Mesendoderm (in vitro differentiated cells): ENCODE data around the gene CCR5AS.

Experiments used
- DNase-seq: peaks from one replicate; pipeline ENCODE4 v3.0.0; 2013
- H2AK5ac ChIP-seq: 2 replicates; pipeline ENCODE4 v1.6.1; 2013; ENCODE audit warnings: low read length, inconsistent platforms
- H2BK120ac ChIP-seq: 2 replicates; pipeline ENCODE4 v1.6.1; 2013; ENCODE audit warnings: low read depth, mild to moderate bottlenecking, low read length, moderate library complexity, mixed read lengths
- H2BK15ac ChIP-seq: replicated peaks from 2 replicates; pipeline ENCODE4 v1.6.1; 2013; ENCODE audit warnings: low read depth, mild to moderate bottlenecking, moderate library complexity
- H2BK5ac ChIP-seq: 2 replicates; pipeline ENCODE4 v1.6.1; 2013; ENCODE audit warnings: low read length, inconsistent platforms
- H3K18ac ChIP-seq: 2 replicates; pipeline ENCODE4 v1.6.1; 2013; ENCODE audit warnings: mild to moderate bottlenecking, low read length, mixed read lengths
- H3K23ac ChIP-seq: one replicate; pipeline ENCODE4 v1.6.1; 2013; ENCODE audit warnings: low read length
- H3K27ac ChIP-seq: 2 replicates; pipeline ENCODE4 v1.5.1; 2013; ENCODE audit warnings: low read depth, mild to moderate bottlenecking, inconsistent platforms, low read length, moderate library complexity
- H3K27me3 ChIP-seq: 2 replicates; pipeline ENCODE4 v1.6.1; 2013; ENCODE audit warnings: low read length, control low read depth, mild to moderate bottlenecking, inconsistent platforms; ENCODE audit not compliant: insufficient read depth, poor library complexity
- H3K36me3 ChIP-seq: 2 replicates; pipeline ENCODE4 v1.6.1; 2013; ENCODE audit warnings: low read length, inconsistent platforms; ENCODE audit not compliant: control insufficient read depth, insufficient read depth
- H3K4ac ChIP-seq: one replicate; pipeline ENCODE4 v1.6.1; 2013; ENCODE audit warnings: low read depth, mild to moderate bottlenecking, low read length, moderate library complexity
- H3K4me1 ChIP-seq: 2 replicates; pipeline ENCODE4 v1.6.1; 2013; ENCODE audit warnings: low read depth, low read length, inconsistent platforms; ENCODE audit not compliant: control insufficient read depth
- H3K4me2 ChIP-seq: 2 replicates; pipeline ENCODE4 v1.6.1; 2013; ENCODE audit warnings: low read length
- H3K4me3 ChIP-seq: 2 replicates; pipeline ENCODE4 v1.5.1; 2013; ENCODE audit warnings: mild to moderate bottlenecking, low read length
- H3K56ac ChIP-seq: one replicate; pipeline ENCODE4 v1.6.1; 2013; ENCODE audit warnings: low read length
- H3K79me1 ChIP-seq: 2 replicates; pipeline ENCODE4 v1.6.1; 2013; ENCODE audit warnings: low read length, inconsistent platforms
- H3K79me2 ChIP-seq: 2 replicates; pipeline ENCODE4 v1.6.1; 2013; ENCODE audit warnings: mild to moderate bottlenecking, low read length; ENCODE audit not compliant: control insufficient read depth, insufficient read depth
- H3K9ac ChIP-seq: 2 replicates; pipeline ENCODE4 v1.6.1; 2013; ENCODE audit warnings: low read length, inconsistent platforms
- H4K5ac ChIP-seq: one replicate; pipeline ENCODE4 v1.6.1; 2013; ENCODE audit warnings: low read length
- H4K8ac ChIP-seq: one replicate; pipeline ENCODE4 v1.6.1; 2013; ENCODE audit warnings: low read depth, mild to moderate bottlenecking, control low read depth, low read length, moderate library complexity
- WGBS: extraction: QIAGEN DNeasy Blood & Tissue Kit; methylation state at CpG from one replicate; pipeline ENCODE4 v1.1.7; 2013; ENCODE audit warnings: low lambda C conversion rate, missing lambda C conversion rate; ENCODE audit not compliant: insufficient coverage; ENCODE audit errors: extremely low coverage; 5-methylcytosine and 5-hydroxymethylcytosine counted together

Gene CCR5AS

GRCh38 chr3:46406788-46407611 is at the start of gene CCR5AS, which contains the start of gene CCRL2:
TSS of gene CCR5AS (minus strand) at chr3:46407066.
TSS of gene CCRL2 (plus strand) at chr3:46407259. CDS start at chr3:46408080, 821 bp downstream.
- Histone ChIP-seq H2BK5ac (no peak within 1 kb of the TSS), H3K4me2 (no peak within 1 kb of the TSS), H3K79me1 (no peaks in the 10 kb centered on the region), H2BK120ac (no peak within 1 kb of the TSS), H3K23ac (no peak within 1 kb of the TSS), H3K4me1 (no peaks in the 10 kb centered on the region), H3K4me3 (no peak within 1 kb of the TSS), H3K4ac (no peak within 1 kb of the TSS), H3K27ac (no peak within 1 kb of the TSS), H3K27me3 (no peaks in the 10 kb centered on the region), H2BK15ac (no peak within 1 kb of the TSS), H4K5ac (no peak within 1 kb of the TSS), H3K18ac (no peak within 1 kb of the TSS), H3K56ac (no peak within 1 kb of the TSS), H3K36me3 (no peaks in the 10 kb centered on the region), H3K9ac (no peak within 1 kb of the TSS), H2AK5ac (no peak within 1 kb of the TSS), H4K8ac (no peak within 1 kb of the TSS), H3K79me2 (no peaks in the 10 kb centered on the region)
- peak; percentile 32 for DNase-seq
- no CpG with 5 or more reads among the region's 20 CpGs for WGBS

GRCh38 chr3:46456118-46456517 is 49.3 kb upstream of the CCR5AS start:
- Histone ChIP-seq H3K9ac (no peak overlapping the region), H3K36me3 (no peaks in the 10 kb centered on the region), H2BK15ac (no peak overlapping the region), H3K27me3 (no peaks in the 10 kb centered on the region), H3K56ac (no peak overlapping the region), H3K79me1 (no peaks in the 10 kb centered on the region), H3K27ac (no peak overlapping the region), H2BK5ac (no peak overlapping the region), H4K5ac (no peak overlapping the region), H3K4ac (no peak overlapping the region), H3K79me2 (no peaks in the 10 kb centered on the region), H3K4me1 (no peaks in the 10 kb centered on the region), H2AK5ac (no peak overlapping the region), H3K18ac (no peak overlapping the region), H3K23ac (no peak overlapping the region), H3K4me3 (no peak overlapping the region), H4K8ac (no peak overlapping the region), H3K4me2 (no peak overlapping the region), H2BK120ac (no peak overlapping the region)
- WGBS = no CpG with 5 or more reads among the region's 14 CpGs
- DNase-seq = no peak

GRCh38 chr3:46455231-46456115 is 48.6 kb upstream of the CCR5AS start:
- H2BK5ac ChIP-seq = no peak overlapping the region
- no peak overlapping the region for H2BK15ac ChIP-seq
- no peak overlapping the region for H3K4me2 ChIP-seq
- H3K79me2 ChIP-seq = no peaks in the 10 kb centered on the region
- no peaks in the 10 kb centered on the region for H3K36me3 ChIP-seq
- no peaks in the 10 kb centered on the region for H3K27me3 ChIP-seq
- no peak overlapping the region for H2BK120ac ChIP-seq
- no peak overlapping the region for H3K56ac ChIP-seq
- DNase-seq = no peak
- no peak overlapping the region for H3K9ac ChIP-seq
- H3K4me1 ChIP-seq = no peaks in the 10 kb centered on the region
- WGBS = no CpG with 5 or more reads among the region's 21 CpGs
- H3K4ac ChIP-seq = no peak overlapping the region
- H3K18ac ChIP-seq = no peak overlapping the region
- H3K27ac ChIP-seq = no peak overlapping the region
- no peak overlapping the region for H3K23ac ChIP-seq
- H4K8ac ChIP-seq = no peak overlapping the region
- no peak overlapping the region for H3K4me3 ChIP-seq
- no peaks in the 10 kb centered on the region for H3K79me1 ChIP-seq
- no peak overlapping the region for H4K5ac ChIP-seq
- no peak overlapping the region for H2AK5ac ChIP-seq

GRCh38 chr3:46454606-46455005 is 47.7 kb upstream of the CCR5AS start:
- no CpG with 5 or more reads among the region's 7 CpGs for WGBS
- no peak overlapping the region for H3K9ac ChIP-seq

GRCh38 chr3:46454209-46454595 is 47.3 kb upstream of the CCR5AS start:
- DNase-seq = no peak
- Histone ChIP-seq H2BK120ac (no peak overlapping the region), H3K36me3 (no peaks in the 10 kb centered on the region), H4K8ac (no peak overlapping the region), H3K79me2 (no peaks in the 10 kb centered on the region), H3K9ac (no peak overlapping the region), H2AK5ac (no peak overlapping the region), H3K23ac (no peak overlapping the region), H3K27me3 (no peaks in the 10 kb centered on the region), H3K56ac (no peak overlapping the region), H3K27ac (no peak overlapping the region), H3K4me3 (no peak overlapping the region), H3K4me2 (no peak overlapping the region), H2BK5ac (no peak overlapping the region), H3K18ac (no peak overlapping the region), H3K4ac (no peak overlapping the region), H3K79me1 (no peaks in the 10 kb centered on the region), H3K4me1 (no peaks in the 10 kb centered on the region), H4K5ac (no peak overlapping the region), H2BK15ac (no peak overlapping the region)
- WGBS = no CpG with 5 or more reads among the region's 3 CpGs

More at GRCh38 chr3:46454606-46455005, 47.7 kb upstream of the CCR5AS start:
- no peak overlapping the region for H3K4me3 ChIP-seq
- H2BK15ac ChIP-seq = no peak overlapping the region
- no peak for DNase-seq
- H3K23ac ChIP-seq = no peak overlapping the region
- H4K8ac ChIP-seq = no peak overlapping the region
- H3K18ac ChIP-seq = no peak overlapping the region
- no peaks in the 10 kb centered on the region for H3K4me1 ChIP-seq
- H2BK120ac ChIP-seq = no peak overlapping the region
- no peak overlapping the region for H4K5ac ChIP-seq
- no peaks in the 10 kb centered on the region for H3K27me3 ChIP-seq
- H3K36me3 ChIP-seq = no peaks in the 10 kb centered on the region
- H3K27ac ChIP-seq = no peak overlapping the region
- no peak overlapping the region for H3K4ac ChIP-seq
- H3K4me2 ChIP-seq = no peak overlapping the region
- H2AK5ac ChIP-seq = no peak overlapping the region
- no peak overlapping the region for H3K56ac ChIP-seq
- H2BK5ac ChIP-seq = no peak overlapping the region
- H3K79me2 ChIP-seq = no peaks in the 10 kb centered on the region
- H3K79me1 ChIP-seq = no peaks in the 10 kb centered on the region
